Renal cortex interstitium (tissue), 11 donors: ENCODE results near the gene ZNF202. TPM values are rescaled to one million over a fixed set of nuclear protein-coding genes. Genes with fewer than 3 reads are reported as not detected.

Source experiments
- DNase-seq, 11 donors: peaks; one replicate each; pipeline ENCODE4 v3.0.0-alpha.2; 2013; ENCODE audit warnings: low read depth in 9 of 11, low spot score in 4 of 11; ENCODE audit errors: extremely low read depth in 1 of 11
- polyA plus RNA-seq, 3 donors: library from polyadenylated mRNA; unstranded; fragments of 120-200 nt; gene quantifications; one replicate each; pipeline ENCODE4 v1.2.1, GENCODE V29; 2013; ENCODE audit not compliant: insufficient read length in 3 of 3

ZNF202 gene
- polyA plus RNA-seq, 3 donors: 17.4 to 22.1 (median 18.1) TPM

DNA sequence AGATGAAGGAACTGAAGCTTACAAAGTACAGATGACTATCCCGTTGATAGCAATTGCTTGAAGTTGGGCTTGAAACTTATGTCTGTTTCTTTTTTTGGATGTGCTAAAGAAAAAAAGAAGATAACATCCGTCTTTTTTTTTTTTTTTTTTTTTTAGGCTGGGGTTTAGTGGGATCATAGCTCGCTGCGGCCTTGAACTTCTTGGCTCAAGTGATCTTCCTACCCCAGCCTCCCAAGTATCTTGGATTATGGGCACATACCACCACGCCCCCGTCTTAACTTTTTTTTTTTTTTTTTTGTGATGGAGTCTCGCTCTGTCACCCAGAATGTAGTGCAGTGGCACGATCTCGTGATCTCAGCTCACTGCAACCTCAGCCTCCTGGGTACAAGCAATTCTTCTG is 46.2 kb downstream of the ZNF202 start:
- DNase-seq: no peak

DNA sequence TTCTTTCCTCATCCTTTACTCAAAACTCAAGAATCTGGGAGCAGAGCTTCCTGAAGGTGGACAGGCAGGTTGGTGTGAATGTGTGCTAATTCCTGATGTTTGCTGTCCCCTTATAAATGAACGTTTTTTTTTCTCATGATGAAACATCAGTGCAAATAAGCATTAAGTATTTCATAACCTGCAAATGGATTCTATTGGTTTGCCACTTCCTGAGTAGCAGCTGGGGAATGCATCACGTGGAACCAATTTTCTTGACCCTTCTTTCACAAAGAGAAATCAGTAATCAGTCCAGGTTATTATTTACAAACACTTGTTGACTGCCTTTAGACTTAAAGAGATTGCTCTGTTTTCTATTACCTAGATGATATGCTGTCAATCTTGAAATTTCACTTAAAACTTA is 46.9 kb downstream of the ZNF202 start:
- DNase-seq: no peak

DNA sequence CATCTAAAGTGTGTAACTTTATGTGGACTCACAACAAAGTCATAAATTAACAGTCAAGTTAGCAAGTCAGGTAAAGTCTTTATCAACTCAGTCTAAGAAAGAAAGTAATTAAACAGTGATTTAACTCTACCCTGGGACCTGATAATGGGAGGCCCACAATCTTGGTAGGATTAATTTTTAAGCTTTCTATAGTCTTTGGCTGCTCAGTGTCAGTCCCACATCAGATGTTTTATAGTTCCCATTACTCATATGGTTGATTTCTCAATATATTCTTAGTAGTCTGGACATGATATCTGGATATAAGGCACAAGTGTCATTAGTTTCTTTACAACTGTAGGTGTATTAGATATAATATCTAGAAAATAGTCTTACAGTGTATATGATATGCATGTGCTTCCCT is 48.5 kb downstream of the ZNF202 start:
- no peak for DNase-seq

DNA sequence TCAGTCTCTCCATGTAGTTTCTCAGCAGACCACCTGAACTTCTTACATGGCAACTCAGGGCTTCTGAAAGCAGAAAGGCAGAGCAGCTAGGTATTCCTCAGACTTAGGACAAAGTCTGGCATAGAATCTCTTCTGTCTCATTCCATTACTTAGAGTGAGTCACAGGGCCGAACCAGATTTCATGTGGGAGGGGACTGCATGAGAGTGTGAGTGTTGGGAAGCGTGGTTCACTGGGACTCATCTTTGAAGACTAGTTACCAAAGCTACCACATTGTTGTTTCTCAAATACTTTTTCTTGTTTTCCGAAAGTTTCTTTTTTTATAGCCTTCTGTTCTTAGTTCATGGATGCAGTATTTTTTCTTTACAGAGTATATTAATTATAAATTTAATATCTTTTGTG is 51.0 kb downstream of the ZNF202 start:
- no peak for DNase-seq

DNA sequence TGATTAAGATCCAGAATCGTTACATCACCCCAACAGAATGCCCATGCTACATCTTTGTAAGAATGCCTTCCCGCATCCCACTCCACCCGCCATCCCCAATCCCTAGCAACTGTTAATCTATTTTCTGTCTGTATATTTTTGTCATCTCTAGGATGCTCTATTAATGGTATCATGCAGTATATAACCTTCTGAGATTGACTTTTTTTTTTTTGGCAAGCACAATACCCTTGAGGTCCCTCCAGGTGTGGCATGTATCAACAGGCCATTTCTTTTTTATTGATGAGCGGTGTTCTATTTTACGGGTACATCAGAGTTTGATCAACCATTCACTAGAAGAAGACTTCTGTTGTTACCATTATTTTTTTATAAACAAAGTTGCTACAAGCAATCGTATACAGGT is 56.9 kb downstream of the ZNF202 start:
- no peak for DNase-seq

DNA sequence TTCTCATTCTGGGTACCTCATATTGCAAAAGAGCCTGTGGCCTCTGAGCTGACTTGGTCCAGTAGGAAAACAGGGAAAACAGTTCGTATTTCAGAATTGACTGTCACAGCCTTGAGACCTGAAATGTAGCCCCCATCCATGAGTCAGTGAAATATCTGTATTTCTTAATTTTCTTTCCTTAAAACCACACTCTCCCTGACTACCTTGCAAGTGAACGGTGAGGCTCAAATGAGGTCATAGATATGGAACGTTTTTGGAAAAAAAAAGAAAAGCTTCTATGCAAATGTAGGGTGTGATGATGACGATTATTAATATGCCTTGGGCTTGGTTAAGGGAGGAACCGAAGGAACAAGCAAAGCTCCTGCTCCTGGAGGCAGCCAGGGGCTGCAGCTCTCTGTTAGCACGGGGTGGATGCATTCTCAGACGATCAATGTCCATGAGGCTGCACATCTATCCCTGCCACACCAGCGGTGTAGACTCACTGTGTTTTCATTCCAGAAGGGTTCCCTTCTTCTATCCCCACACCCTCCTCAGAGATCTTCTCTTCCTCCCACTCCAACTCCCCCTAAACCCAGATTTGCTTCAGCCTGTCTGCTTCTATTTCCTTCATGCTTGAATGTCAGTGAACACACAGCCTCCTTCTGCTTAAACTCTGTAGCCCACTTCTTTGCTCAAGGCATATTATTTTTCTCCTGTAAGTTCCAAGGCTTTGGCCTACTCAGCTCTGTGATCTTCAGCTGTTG is 57.9 kb downstream of the ZNF202 start:
- no peak for DNase-seq

DNA sequence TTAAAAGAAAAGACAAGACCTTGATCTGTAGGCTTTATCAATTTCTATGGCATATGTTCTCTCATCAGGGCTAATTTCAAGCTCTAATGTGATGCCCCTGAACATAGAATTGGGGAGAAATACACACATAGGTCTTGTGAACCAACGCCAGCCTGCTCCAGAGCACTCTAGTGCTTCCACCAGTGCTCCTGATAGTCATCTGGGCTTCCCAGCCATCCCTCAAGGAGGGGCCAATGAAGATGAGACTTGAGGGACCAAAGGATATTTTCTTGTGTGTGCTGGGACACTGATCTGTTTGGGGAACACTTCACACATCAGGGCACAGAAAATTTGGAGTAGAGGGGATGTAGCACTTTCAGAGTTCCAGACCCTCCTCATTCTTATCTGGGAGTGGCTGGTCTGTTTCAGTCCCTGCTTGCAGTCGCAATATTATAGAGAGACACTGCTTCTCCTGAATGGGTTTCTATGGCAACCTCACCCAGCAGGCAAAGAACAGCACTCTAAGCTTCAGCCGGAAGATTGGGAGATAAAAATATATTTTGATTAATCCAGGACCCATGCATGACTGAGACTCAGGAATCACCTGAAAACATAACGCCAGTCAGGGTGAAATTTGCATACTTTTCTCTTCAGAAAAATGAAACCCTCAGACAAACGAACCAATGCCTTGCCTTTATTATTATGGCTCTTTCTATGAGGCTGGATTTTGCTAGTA is 58.6 kb downstream of the ZNF202 start:
- peak in 1 of 11 donors; percentile 35 for DNase-seq

DNA sequence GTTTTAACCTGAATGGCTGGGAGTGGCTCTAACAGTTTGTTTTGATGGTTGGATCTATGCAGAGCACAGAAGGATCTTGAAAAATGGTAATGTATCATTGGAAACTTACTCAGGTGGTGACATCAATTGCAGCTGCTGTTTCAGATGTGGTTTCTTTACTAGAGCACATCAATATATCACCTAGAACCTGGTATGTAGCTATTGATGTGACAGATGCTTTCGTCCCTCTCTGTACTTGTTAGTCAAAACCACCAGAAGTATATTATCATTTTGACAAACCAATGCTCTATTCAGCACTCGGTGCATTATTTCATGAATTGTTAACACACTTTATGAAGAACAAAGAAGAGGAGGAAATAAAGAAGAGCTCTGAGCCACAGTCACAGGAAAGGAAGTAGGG is 60.4 kb downstream of the ZNF202 start:
- no peak for DNase-seq

DNA sequence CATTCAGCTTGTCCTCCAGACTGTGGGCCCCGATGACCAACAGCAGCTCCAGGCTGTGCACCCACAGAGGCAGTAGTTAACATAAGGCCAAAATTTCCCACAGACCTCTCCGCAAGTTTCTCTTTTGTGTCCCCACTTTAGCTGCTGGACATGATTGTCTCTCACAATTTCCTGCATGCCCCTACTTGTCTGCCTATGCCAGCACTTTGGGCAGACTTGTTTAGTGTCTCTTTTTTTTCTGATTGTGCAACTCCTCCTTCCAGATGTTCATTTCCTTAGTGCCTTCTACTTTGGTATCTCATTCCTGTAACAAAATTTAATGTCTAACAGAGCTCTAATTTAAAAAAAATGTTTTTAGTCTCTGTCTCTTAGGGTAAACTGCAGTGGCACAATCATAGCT is 63.2 kb downstream of the ZNF202 start:
- no peak for DNase-seq

DNA sequence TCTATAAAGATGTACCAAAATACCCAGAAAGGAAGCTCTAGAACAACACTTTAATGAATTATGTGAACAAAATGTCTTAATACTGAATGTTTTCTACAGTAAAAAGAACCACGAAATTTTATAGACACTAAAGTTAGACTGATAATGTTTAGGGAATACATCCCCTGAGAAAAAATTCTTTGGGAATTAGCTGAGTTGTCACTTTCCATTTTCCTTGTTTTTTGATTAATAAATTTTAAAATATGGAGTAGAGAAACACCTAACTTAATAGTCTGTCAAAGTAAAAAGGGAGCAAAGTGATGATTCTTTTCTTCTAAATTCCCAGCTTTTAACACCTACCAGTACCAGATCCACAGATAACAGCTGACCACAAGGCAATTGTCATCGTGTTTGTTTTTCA is 64.0 kb downstream of the ZNF202 start:
- no peak for DNase-seq

DNA sequence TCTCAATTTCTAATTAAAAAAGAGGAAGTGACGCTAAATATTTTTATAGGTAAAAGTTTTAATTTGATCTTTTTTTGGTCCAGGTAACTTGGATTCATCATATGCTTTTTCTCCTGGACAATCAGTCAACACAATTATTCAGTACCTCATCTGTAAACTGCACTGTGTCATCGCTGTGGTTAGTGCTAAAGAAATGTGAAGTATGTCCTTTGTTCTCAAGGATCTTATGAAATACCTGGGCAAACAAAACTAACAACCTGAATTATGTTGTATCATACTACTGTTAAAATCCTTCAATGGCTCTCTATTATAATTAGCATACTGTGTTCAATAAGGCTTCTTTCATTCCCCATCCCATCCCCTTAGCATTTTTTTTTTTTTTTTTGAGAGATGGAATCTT is 67.2 kb downstream of the ZNF202 start:
- DNase-seq: no peak

Other genes starting within 250 kb of the ZNF202 start
- 1 to 10 TPM; 1.3 to 2.5 (median 1.7) TPM for gene SCN3B, start 87.0 kb downstream of the ZNF202 start, polyA plus RNA-seq
- not detected for gene OR6X1, start 12.9 kb upstream of the ZNF202 start, polyA plus RNA-seq
- not detected for gene OR6M1, start 64.7 kb upstream of the ZNF202 start, polyA plus RNA-seq
- gene TMEM225, start 144.0 kb upstream of the ZNF202 start, polyA plus RNA-seq: not detected
- under 1 TPM in 1 of 3 donors, not detected in 2; 0.05 TPM for gene OR8D4, start 160.5 kb upstream of the ZNF202 start, polyA plus RNA-seq
- gene OR4D5, start 198.0 kb upstream of the ZNF202 start, polyA plus RNA-seq: not detected
- under 1 TPM in 1 of 3 donors, not detected in 2; 0.09 TPM for gene OR6T1, start 202.2 kb upstream of the ZNF202 start, polyA plus RNA-seq
- gene OR10S1, start 236.1 kb upstream of the ZNF202 start, polyA plus RNA-seq: not detected